Stomach (tissue), 9 donors: ENCODE data around the gene TMEM271. TPM values are rescaled to one million over a fixed set of nuclear protein-coding genes. Genes with fewer than 3 reads are reported as not detected.
A peak's percentile ranks its signal among the peaks of the same experiment; 100 is the strongest.

Source experiments
- DNase-seq, 2 donors: peaks; one replicate each; pipeline versions ENCODE4 v3.0.0 to v3.0.0-alpha.2; 2013 to 2019
- H3K27ac ChIP-seq, 5 donors: fragments of 200-600 bp in 4 of 5; sonication (generic) in 4 of 5; one replicate each; pipeline ENCODE4 v1.5.1; 2013 to 2019; ENCODE audit warnings: mild to moderate bottlenecking in 1 of 5, moderate library complexity in 1 of 5
- H3K27me3 ChIP-seq, 3 donors: fragments of 200-600 bp; sonication (generic); one replicate each; pipeline ENCODE4 v1.5.1; 2017 to 2019; ENCODE audit warnings: mixed run types in 1 of 3
- H3K36me3 ChIP-seq, 4 donors: fragments of 200-600 bp; sonication (generic); 1 replicate in 3 of 4; 2 replicates in 1 of 4; pipeline ENCODE4 v1.5.1; 2016 to 2019
- H3K4me1 ChIP-seq, 4 donors: fragments of 200-600 bp; sonication (generic); one replicate each; pipeline ENCODE4 v1.5.1; 2016 to 2019
- H3K4me3 ChIP-seq, 4 donors: fragments of 200-600 bp; sonication (generic) in 3 of 4; one replicate each; pipeline ENCODE4 v1.5.1; 2016 to 2019; ENCODE audit warnings: mild to moderate bottlenecking in 1 of 4
- H3K9me3 ChIP-seq, 4 donors: fragments of 200-600 bp; sonication (generic); one replicate each; pipeline ENCODE4 v1.5.1; 2016 to 2019
- EP300 ChIP-seq: sonication (generic); formaldehyde crosslinking; IDR thresholded peaks from one replicate; pipeline ENCODE4 v1.6.1; 2017; ENCODE audit warnings: antibody characterized with exemption
- POLR2A ChIP-seq, 4 donors: fragments of 450-650 bp; IDR thresholded peaks; one replicate each; pipeline ENCODE4 v1.6.1; 2016; ENCODE audit warnings: antibody characterized with exemption in 4 of 4, control low read depth in 2 of 4, mild to moderate bottlenecking in 1 of 4, moderate library complexity in 1 of 4
- POLR2AphosphoS5 ChIP-seq, 3 donors: sonication (generic); formaldehyde crosslinking; IDR thresholded peaks; one replicate each; pipeline ENCODE4 v1.6.1; 2016; ENCODE audit warnings: antibody characterized with exemption in 3 of 3
- WGBS, 5 donors: extraction: QIAGEN DNeasy Blood & Tissue Kit in 3 of 5; methylation state at CpG; one replicate each; pipeline versions ENCODE4 v1.1.5 to v1.1.7; 2013 to 2018; 5-methylcytosine and 5-hydroxymethylcytosine counted together
- intact Hi-C: fragments of 100-400 bp; cut with DNase I; formaldehyde crosslinking; loops from one replicate; pipeline ENCODE4 v1.15.1; 2023; ENCODE audit warnings: low total_unique reads
- polyA plus RNA-seq, 3 donors: library from polyadenylated mRNA; stranded (reverse); fragments of 200-250 nt; gene quantifications; one replicate each; pipeline ENCODE4 v1.2.3, GENCODE V29; 2013
- total RNA-seq, 5 donors: library from RNA; depleted of rRNA; stranded (reverse); fragments of >200 nt; gene quantifications; one replicate each; pipeline versions ENCODE4 v1.1.0 to v1.2.3, GENCODE V29; 2014 to 2016
- TF ChIP-seq, protein P1 (sequence below), 7 experiments: fragments of 450-650 bp in 4 of 7; fragments of 200-600 bp in 3 of 7; sonication (generic) in 3 of 7; IDR thresholded peaks; one replicate each; pipeline ENCODE4 v1.5.1; 2016 to 2019; ENCODE audit warnings: antibody characterized with exemption in 7 of 7, control low read depth in 2 of 7, mild to moderate bottlenecking in 1 of 7
- donor health status: healthy with polysubstance abuse.
- donor health status: Bipolar disorder and iron deficiency.
- donor health status: healthy.

Gene TMEM271
- total and polyA plus RNA-seq, 8 donors: 0.03 TPM; not detected in 7

- H3K4me3 ChIP-seq: no peak overlapping the region
- H3K36me3 ChIP-seq: no peaks in the 10 kb centered on the region
- 58 to 75% (median 75%) methylated on average over 3 of the region's 3 CpGs for WGBS, 5 donors
- DNase-seq: no peak
- TF ChIP-seq EP300: no peak
- TF ChIP-seq POLR2A (IDR thresholded peaks at IDR 0.05): no peak
- no peak for TF ChIP-seq POLR2AphosphoS5 (IDR thresholded peaks at IDR 0.05)
- TF ChIP-seq, protein P1, sequence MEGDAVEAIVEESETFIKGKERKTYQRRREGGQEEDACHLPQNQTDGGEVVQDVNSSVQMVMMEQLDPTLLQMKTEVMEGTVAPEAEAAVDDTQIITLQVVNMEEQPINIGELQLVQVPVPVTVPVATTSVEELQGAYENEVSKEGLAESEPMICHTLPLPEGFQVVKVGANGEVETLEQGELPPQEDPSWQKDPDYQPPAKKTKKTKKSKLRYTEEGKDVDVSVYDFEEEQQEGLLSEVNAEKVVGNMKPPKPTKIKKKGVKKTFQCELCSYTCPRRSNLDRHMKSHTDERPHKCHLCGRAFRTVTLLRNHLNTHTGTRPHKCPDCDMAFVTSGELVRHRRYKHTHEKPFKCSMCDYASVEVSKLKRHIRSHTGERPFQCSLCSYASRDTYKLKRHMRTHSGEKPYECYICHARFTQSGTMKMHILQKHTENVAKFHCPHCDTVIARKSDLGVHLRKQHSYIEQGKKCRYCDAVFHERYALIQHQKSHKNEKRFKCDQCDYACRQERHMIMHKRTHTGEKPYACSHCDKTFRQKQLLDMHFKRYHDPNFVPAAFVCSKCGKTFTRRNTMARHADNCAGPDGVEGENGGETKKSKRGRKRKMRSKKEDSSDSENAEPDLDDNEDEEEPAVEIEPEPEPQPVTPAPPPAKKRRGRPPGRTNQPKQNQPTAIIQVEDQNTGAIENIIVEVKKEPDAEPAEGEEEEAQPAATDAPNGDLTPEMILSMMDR (IDR thresholded peaks at IDR 0.05): no peak
- H3K27ac ChIP-seq: no peak overlapping the region
- no peaks in the 10 kb centered on the region for H3K9me3 ChIP-seq
- no peaks in the 10 kb centered on the region for H3K4me1 ChIP-seq
- intact Hi-C loops: no loop called here
- peaks cover 0 to 56% (median 16%) of the 10 kb centered on the region in 3 donors for H3K27me3 ChIP-seq
Observed at GRCh38 chr4:604131-604530, 28.0 kb upstream of the TMEM271 start.

DNA sequence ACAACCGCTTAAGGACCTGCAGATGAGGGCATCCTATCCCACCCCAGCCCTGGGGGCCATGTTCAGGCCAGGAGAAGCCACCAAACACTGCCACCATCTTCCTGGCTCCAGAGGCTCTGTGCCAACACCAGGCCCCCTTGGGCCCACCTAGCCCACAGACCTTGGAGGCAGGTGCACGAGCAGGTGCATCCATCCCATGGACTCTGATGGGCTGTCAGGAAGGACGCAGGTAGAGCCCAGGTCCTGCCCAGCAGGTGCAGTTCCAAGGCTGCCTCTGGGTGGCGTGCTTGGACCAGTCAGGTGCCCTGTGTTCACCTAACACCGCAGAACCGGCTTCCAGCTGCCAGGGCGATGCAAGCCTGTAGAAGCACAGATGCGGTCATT, 26.5 kb upstream of the TMEM271 start:
- Histone ChIP-seq H3K36me3 (no peaks in the 10 kb centered on the region), H3K27ac (no peak overlapping the region), H3K9me3 (no peaks in the 10 kb centered on the region), H3K27me3 (peaks cover 0 to 50% (median 12%) of the 10 kb centered on the region in 3 donors), H3K4me3 (no peak overlapping the region), H3K4me1 (no peaks in the 10 kb centered on the region)
- 16 to 26% (median 21%) methylated on average over 5 to 8 of the region's 8 CpGs for WGBS, 5 donors
- intact Hi-C loops: no loop called here
- DNase-seq: peak; percentile 69 to 87
- no peak for TF ChIP-seq EP300
- TF ChIP-seq, protein P1 (IDR thresholded peaks at IDR 0.05): peak in 4 of 7 experiments; percentile 10 to 50 (median 19)
- TF ChIP-seq POLR2AphosphoS5 (IDR thresholded peaks at IDR 0.05): no peak

DNA sequence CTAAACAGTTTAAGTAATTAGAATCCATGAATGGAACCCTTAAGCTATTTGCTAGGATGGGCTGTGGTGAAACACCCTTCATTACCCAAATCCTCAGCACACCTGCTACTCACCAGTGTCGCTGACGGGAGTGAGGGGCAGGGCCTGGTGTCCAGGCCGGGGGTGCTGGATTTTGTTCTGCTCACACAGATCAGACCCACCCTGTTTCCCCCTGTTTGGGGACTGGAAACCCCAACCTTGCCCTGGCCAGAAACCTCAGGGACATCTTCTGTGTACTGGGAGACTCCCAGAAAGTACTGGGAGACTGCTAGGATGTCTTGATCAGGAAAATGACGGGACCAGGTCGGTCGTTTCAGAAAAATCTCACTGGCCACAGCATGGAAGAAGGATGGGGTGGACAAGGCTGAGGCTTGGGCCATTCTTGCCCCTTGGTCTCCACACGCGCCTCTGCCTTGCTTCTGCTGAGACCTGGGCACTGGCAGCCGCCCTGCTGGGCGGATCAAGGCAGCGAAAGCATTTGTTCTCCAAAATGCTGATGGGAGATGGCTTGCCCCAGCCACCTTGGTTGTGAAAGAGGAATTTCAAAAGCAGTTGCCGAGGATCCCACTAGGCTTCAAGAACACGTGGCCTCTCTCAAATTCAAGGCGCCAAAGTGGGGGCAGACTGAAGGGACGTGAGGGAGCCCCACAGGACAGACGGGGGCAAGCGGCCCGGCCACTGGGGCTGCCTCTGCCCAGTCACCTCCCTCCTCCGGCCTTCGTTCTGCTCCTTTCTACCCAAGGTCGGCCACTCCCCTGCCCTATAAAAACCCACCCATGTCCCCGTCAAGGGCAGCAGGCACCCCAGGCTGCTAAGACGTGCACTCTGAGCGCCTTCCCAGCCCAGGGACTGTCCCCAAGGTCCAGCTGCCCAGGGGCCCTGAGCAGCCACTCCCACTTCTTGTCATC, 25.8 kb upstream of the TMEM271 start:
- intact Hi-C loops: no loop called here
- peaks cover 0 to 45% (median 12%) of the 10 kb centered on the region in 3 donors for H3K27me3 ChIP-seq
- TF ChIP-seq, protein P1 (IDR thresholded peaks at IDR 0.05): no peak
- WGBS, 5 donors: 80 to 84% (median 83%) methylated on average over 22 to 24 of the region's 24 CpGs
- H3K27ac ChIP-seq: no peak overlapping the region
- H3K4me1 ChIP-seq: no peaks in the 10 kb centered on the region
- no peak overlapping the region for H3K4me3 ChIP-seq
- DNase-seq: no peak
- H3K36me3 ChIP-seq: no peaks in the 10 kb centered on the region
- no peaks in the 10 kb centered on the region for H3K9me3 ChIP-seq

- Histone ChIP-seq H3K36me3 (no peaks in the 10 kb centered on the region), H3K4me1 (no peaks in the 10 kb centered on the region), H3K27ac (no peak overlapping the region), H3K4me3 (no peak overlapping the region), H3K9me3 (no peaks in the 10 kb centered on the region), H3K27me3 (peaks cover 0 to 39% (median 12%) of the 10 kb centered on the region in 3 donors)
- WGBS, 5 donors: 49 to 66% (median 58%) methylated on average over 11 of the region's 11 CpGs
- DNase-seq: no peak
- intact Hi-C loops: no loop called here
- TF ChIP-seq POLR2A (IDR thresholded peaks at IDR 0.05) (no peak), EP300 (no peak), POLR2AphosphoS5 (IDR thresholded peaks at IDR 0.05) (no peak)
- TF ChIP-seq, protein P1 (IDR thresholded peaks at IDR 0.05): no peak
Observed at GRCh38 chr4:600850-601515, 24.9 kb upstream of the TMEM271 start.
